Stimulated activated memory B cell treated with anti-CD40 and anti-IgM and Interleukin-4, amounts not matched to agents 10 μg/mL and 1 μg/mL and 100 μg/mL, for 72 hours (primary cell): Measurements from ENCODE around the gene ZNRF1.
"Not testable (repeated sequence)": the region's sequence is repeated elsewhere in the genome, so short reads cannot be mapped to it uniquely, and the experiment has no call there.

Experiments used
- ATAC-seq: fragments of 150-1000 bp; cut with Tn5 transposase; 2 replicates; pipeline ENCODE4 v1.10.0; 2021
- H3K27ac Mint-ChIP-seq: one replicate; pipeline ENCODE4 v1.8.0; 2022; ENCODE audit warnings: mild to moderate bottlenecking, mixed read lengths
- H3K27me3 Mint-ChIP-seq: one replicate; pipeline ENCODE4 v1.8.0; 2022; ENCODE audit warnings: mixed read lengths
- H3K36me3 Mint-ChIP-seq: one replicate; pipeline ENCODE4 v1.8.0; 2022; ENCODE audit warnings: mixed read lengths
- H3K4me1 Mint-ChIP-seq: one replicate; pipeline ENCODE4 v1.8.0; 2022; ENCODE audit warnings: mixed read lengths
- H3K4me3 Mint-ChIP-seq: one replicate; pipeline ENCODE4 v1.8.0; 2022; ENCODE audit warnings: mild to moderate bottlenecking, moderate library complexity, mixed read lengths
- H3K9me3 Mint-ChIP-seq: one replicate; pipeline ENCODE4 v1.8.0; 2022; ENCODE audit warnings: mixed read lengths

The ZNRF1 gene

GRCh38 chr16:75129421-75130149 is 130.8 kb downstream of the ZNRF1 start:
- H3K4me3 Mint-ChIP-seq, H3K4me1 Mint-ChIP-seq, H3K36me3 Mint-ChIP-seq, ATAC-seq, H3K27ac Mint-ChIP-seq, H3K9me3 Mint-ChIP-seq: not testable (repeated sequence)
- peaks cover 16% of the 10 kb centered on the region for H3K27me3 Mint-ChIP-seq

DNA sequence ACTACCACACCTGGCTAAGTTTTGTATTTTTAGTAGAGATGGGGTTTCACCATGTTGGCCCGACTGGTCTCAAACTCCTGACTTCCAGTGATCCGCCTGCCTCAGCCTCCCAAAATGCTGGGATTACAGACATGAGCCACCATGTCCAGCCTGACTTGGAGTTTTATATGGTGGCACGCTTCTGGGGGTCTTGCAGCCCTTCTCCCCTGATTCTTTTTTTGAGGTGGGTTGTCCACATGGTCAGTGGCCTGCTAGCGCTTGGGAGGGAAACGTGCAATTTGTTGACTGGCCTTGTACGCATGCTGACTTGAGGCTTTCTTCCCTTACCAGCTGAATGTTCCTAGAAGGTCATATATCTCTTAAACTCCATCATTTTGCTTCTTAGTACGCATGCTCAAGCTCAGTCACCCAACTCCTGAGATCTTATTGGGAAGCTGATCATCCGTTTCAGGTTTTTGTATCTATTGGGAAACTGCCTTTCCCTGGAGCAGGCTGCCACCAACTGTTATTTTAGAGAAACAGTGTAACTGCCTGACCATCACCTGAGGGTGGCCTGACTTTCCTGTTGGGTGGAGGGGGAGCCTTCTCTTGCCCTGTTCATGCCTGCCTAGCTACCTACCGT is 131.4 kb downstream of the ZNRF1 start:
- no peak for ATAC-seq
- H3K4me1 Mint-ChIP-seq = no peaks in the 10 kb centered on the region
- no peak overlapping the region for H3K4me3 Mint-ChIP-seq
- H3K27ac Mint-ChIP-seq = no peak overlapping the region
- peaks cover 7% of the 10 kb centered on the region for H3K9me3 Mint-ChIP-seq
- H3K27me3 Mint-ChIP-seq = peaks cover 16% of the 10 kb centered on the region
- no peaks in the 10 kb centered on the region for H3K36me3 Mint-ChIP-seq

- Mint-ChIP-seq H3K4me1 (no peaks in the 10 kb centered on the region), H3K4me3 (no peak overlapping the region), H3K36me3 (no peaks in the 10 kb centered on the region), H3K27ac (no peak overlapping the region), H3K9me3 (peaks cover 7% of the 10 kb centered on the region), H3K27me3 (peaks cover 16% of the 10 kb centered on the region)
- ATAC-seq = no peak
Observed at GRCh38 chr16:75131081-75131480, 132.3 kb downstream of the ZNRF1 start.

DNA sequence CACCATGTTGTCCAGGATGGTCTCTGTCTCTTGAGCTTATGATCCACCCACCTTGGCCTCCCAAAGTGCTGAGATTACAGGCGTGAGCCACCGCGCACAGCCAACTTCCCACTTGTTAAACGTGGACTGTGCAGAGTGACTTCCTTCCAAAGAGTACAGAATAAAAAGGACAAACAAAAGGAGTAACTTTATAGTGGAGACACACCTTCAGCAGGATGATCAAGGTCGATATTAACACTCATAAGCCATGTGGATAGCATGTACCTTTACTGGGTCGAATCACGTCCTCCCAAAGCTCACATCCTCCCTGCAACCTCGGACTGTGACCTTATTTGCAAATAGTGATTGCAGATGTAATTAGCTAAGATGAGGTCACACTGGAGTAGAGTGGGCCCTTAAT is 139.4 kb downstream of the ZNRF1 start:
- Mint-ChIP-seq H3K9me3 (no peaks in the 10 kb centered on the region), H3K36me3 (no peaks in the 10 kb centered on the region), H3K4me1 (peaks cover 15% of the 10 kb centered on the region), H3K27me3 (no peaks in the 10 kb centered on the region), H3K27ac (no peak overlapping the region), H3K4me3 (no peak overlapping the region)
- no peak for ATAC-seq

DNA sequence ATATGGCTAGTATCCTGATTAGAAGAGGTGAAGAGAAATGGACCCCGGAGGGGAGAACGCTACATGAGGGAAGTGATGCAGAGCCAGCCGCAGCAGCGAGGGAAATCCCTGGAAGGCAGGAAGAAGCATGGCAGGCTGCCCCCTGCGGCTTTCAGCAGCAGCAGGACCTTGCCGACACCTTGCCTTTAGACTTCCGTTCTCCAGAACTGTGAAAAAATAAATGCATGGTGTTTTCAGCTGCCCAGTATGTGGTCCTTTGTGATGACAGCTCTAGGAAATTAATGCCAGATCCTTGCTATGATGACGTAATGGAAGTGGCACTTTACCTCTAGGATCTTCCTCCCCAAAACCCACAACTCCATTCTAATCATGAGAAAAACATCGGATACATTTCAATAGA is 139.8 kb downstream of the ZNRF1 start:
- peaks cover 15% of the 10 kb centered on the region for H3K4me1 Mint-ChIP-seq
- H3K9me3 Mint-ChIP-seq = no peaks in the 10 kb centered on the region
- H3K27ac Mint-ChIP-seq = no peak overlapping the region
- H3K27me3 Mint-ChIP-seq = no peaks in the 10 kb centered on the region
- H3K4me3 Mint-ChIP-seq = no peak overlapping the region
- no peak for ATAC-seq
- H3K36me3 Mint-ChIP-seq = no peaks in the 10 kb centered on the region

DNA sequence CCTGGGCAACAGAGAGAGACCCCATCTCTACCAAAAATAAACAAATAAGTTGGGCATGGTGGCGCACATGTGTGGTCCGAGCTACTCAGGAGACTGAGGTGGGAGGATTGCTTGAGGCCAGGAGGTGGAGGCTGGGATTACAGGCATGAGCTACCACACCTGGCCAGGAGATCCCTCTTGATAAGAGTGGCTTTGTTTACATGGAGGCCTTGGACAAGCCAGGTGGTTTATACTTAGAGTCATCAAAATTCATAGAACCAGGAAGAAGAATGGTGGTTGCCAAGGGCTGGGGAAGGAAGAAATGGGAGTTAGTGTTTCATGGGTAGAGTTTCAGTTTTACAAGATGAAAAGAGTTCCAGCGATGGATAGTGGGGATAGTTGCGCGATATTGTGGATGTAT is 140.7 kb downstream of the ZNRF1 start:
- Mint-ChIP-seq H3K4me3 (no peak overlapping the region), H3K9me3 (no peaks in the 10 kb centered on the region), H3K27ac (no peak overlapping the region), H3K36me3 (no peaks in the 10 kb centered on the region), H3K4me1 (peaks cover 15% of the 10 kb centered on the region), H3K27me3 (no peaks in the 10 kb centered on the region)
- no peak for ATAC-seq

DNA sequence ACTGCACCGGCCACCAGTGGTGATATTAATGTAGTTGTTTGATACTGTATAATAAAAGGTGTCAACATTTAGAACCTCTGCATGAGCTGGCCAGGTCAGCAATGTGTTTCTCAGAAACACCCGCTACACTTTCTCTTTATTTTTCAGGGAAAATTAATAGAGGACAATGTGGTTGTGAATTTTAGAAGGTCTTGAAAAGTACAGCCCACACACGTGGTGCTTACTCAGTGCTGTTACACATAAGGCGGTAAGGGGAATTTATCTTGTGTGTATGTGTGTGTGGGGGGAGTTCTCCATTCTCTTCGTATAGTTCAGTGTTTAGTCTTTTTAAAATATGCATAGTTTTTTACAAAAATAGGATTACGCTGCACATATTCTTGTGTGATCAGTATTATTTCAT is 145.1 kb downstream of the ZNRF1 start:
- no peak for ATAC-seq
- H3K27ac Mint-ChIP-seq = no peak overlapping the region
- H3K9me3 Mint-ChIP-seq = peaks cover 3% of the 10 kb centered on the region
- peaks cover 6% of the 10 kb centered on the region for H3K4me1 Mint-ChIP-seq
- H3K36me3 Mint-ChIP-seq = no peaks in the 10 kb centered on the region
- H3K4me3 Mint-ChIP-seq = no peak overlapping the region
- no peaks in the 10 kb centered on the region for H3K27me3 Mint-ChIP-seq

GRCh38 chr16:75147968-75148310 is 149.1 kb downstream of the ZNRF1 start:
- peaks cover 14% of the 10 kb centered on the region for H3K9me3 Mint-ChIP-seq
- ATAC-seq = no peak
- H3K36me3 Mint-ChIP-seq = peaks cover 25% of the 10 kb centered on the region
- H3K27ac Mint-ChIP-seq = peak overlapping the region; percentile 78
- H3K4me3 Mint-ChIP-seq = no peak overlapping the region
- no peaks in the 10 kb centered on the region for H3K27me3 Mint-ChIP-seq
- H3K4me1 Mint-ChIP-seq = peaks cover 36% of the 10 kb centered on the region

- Mint-ChIP-seq H3K36me3 (peaks cover 29% of the 10 kb centered on the region), H3K4me1 (peaks cover 38% of the 10 kb centered on the region), H3K27ac (peak within 1 kb of the TSS; percentile 78)
Observed at GRCh38 chr16:75148311-75149195, 149.7 kb downstream of the ZNRF1 start, which contains the start of gene ZFP1. TSS of gene ZFP1 (plus strand) at chr16:75148524. CDS start at chr16:75152952, 4,428 bp downstream.

GRCh38 chr16:75151798-75152197 is 153.0 kb downstream of the ZNRF1 start:
- Mint-ChIP-seq H3K27ac (peak overlapping the region; percentile 77), H3K9me3 (peaks cover 14% of the 10 kb centered on the region), H3K4me3 (peak overlapping the region; percentile 45), H3K27me3 (no peaks in the 10 kb centered on the region), H3K4me1 (peaks cover 43% of the 10 kb centered on the region), H3K36me3 (peaks cover 53% of the 10 kb centered on the region)
- ATAC-seq = no peak

More at GRCh38 chr16:75148311-75149195, 149.7 kb downstream of the ZNRF1 start, which contains the start of gene ZFP1:
- Mint-ChIP-seq H3K4me3 (peak within 1 kb of the TSS; percentile 83), H3K27me3 (no peaks in the 10 kb centered on the region), H3K9me3 (peaks cover 14% of the 10 kb centered on the region)
- peak; percentile 92 for ATAC-seq

DNA sequence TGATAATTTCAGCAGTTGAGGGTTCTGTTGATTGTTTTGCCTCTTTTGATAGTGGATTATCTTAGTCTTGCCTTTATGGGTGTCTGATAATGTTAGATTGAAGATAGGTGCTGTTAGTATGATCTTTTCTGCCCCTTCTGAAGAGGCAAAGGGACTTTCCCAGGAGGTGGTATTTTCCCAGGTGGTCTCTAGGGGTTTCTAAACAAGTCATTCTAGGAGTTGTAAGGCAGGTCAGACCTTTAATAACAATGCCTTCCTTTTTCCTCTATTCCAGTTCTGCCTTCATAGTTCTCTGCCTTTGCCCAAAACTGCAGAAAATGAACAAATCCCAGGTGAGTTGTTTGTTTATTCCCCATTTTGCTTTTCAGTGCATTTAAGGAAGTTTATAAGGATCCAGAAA is 153.8 kb downstream of the ZNRF1 start:
- H3K36me3 Mint-ChIP-seq = peaks cover 62% of the 10 kb centered on the region
- ATAC-seq = peak; percentile 36
- peak overlapping the region; percentile 45 for H3K4me3 Mint-ChIP-seq
- H3K27ac Mint-ChIP-seq = peak overlapping the region; percentile 77
- peaks cover 14% of the 10 kb centered on the region for H3K9me3 Mint-ChIP-seq
- H3K27me3 Mint-ChIP-seq = no peaks in the 10 kb centered on the region
- H3K4me1 Mint-ChIP-seq = peaks cover 43% of the 10 kb centered on the region

GRCh38 chr16:75160386-75160785 is 161.6 kb downstream of the ZNRF1 start:
- no peaks in the 10 kb centered on the region for H3K4me1 Mint-ChIP-seq
- peaks cover 73% of the 10 kb centered on the region for H3K36me3 Mint-ChIP-seq
- no peak overlapping the region for H3K27ac Mint-ChIP-seq
- H3K9me3 Mint-ChIP-seq = peaks cover 3% of the 10 kb centered on the region
- H3K4me3 Mint-ChIP-seq = no peak overlapping the region
- H3K27me3 Mint-ChIP-seq = no peaks in the 10 kb centered on the region
- ATAC-seq = no peak
